Thoracic aorta (tissue), 2 donors: Measurements from ENCODE around the gene SFT2D1. TPM values are rescaled to one million over a fixed set of nuclear protein-coding genes. Genes with fewer than 3 reads are reported as not detected.

Source experiments
- ATAC-seq: fragments of 150-250 bp; one replicate; pipeline ENCODE4 v1.8.0; 2017; ENCODE audit warnings: low read depth; ENCODE audit not compliant: insufficient number of reproducible peaks, low FRiP score
- DNase-seq: peaks from one replicate; pipeline ENCODE4 v3.0.0-alpha.2; 2020; ENCODE audit warnings: low spot score
- H3K27ac ChIP-seq, 2 donors: fragments of 200-600 bp; sonication (generic); 1 replicate in 1 of 2; 2 replicates in 1 of 2; pipeline ENCODE4 v1.5.1; 2016; ENCODE audit warnings: mild to moderate bottlenecking in 2 of 2, moderate library complexity in 2 of 2
- H3K27me3 ChIP-seq: fragments of 200-600 bp; sonication (generic); replicated peaks from 2 replicates; pipeline ENCODE4 v1.6.0; 2016; ENCODE audit warnings: mild to moderate bottlenecking; ENCODE audit not compliant: insufficient read depth
- H3K36me3 ChIP-seq: fragments of 200-600 bp; sonication (generic); one replicate; pipeline ENCODE4 v1.5.1; 2016
- H3K4me1 ChIP-seq, 2 donors: fragments of 200-600 bp; sonication (generic); 1 replicate in 1 of 2; 2 replicates in 1 of 2; pipeline versions ENCODE4 v1.5.1 to v1.6.0; 2016; ENCODE audit warnings: low read depth in 2 of 2, mild to moderate bottlenecking in 1 of 2; ENCODE audit not compliant: control insufficient read depth in 1 of 2
- H3K4me3 ChIP-seq: fragments of 200-600 bp; sonication (generic); 2 replicates; pipeline ENCODE4 v1.5.1; 2016; ENCODE audit warnings: mild to moderate bottlenecking
- H3K9me3 ChIP-seq: fragments of 200-600 bp; sonication (generic); 2 replicates; pipeline ENCODE4 v1.5.1; 2016
- CTCF ChIP-seq: fragments of 200-600 bp; sonication (generic); IDR thresholded peaks from one replicate; pipeline ENCODE4 v1.5.1; 2019; ENCODE audit warnings: antibody characterized with exemption
- total RNA-seq, 2 donors: library from RNA; depleted of rRNA; stranded (reverse); fragments of >200 nt; gene quantifications; one replicate each; pipeline versions ENCODE4 v1.1.0 to v1.2.3, GENCODE V29; 2016

The SFT2D1 gene
- total RNA-seq, 2 donors from 2014 or later, result 23.3 to 27.9 TPM

GRCh38 chr6:166381733-166382499 lies 39.6 kb upstream of the SFT2D1 start:
- ATAC-seq, result no peak
- DNase-seq, result no peak

GRCh38 chr6:166381381-166381732 lies 39.0 kb upstream of the SFT2D1 start:
- Histone ChIP-seq H3K4me1 (peaks cover 16 to 29% of the 10 kb centered on the region in 2 donors), H3K27ac (peak overlapping the region; percentile 91 to 97), H3K4me3 (peak overlapping the region; percentile 77), H3K9me3 (no peaks in the 10 kb centered on the region), H3K36me3 (no peaks in the 10 kb centered on the region), H3K27me3 (no peaks in the 10 kb centered on the region)
- ATAC-seq (no peak), DNase-seq (no peak)
- no peak for TF ChIP-seq CTCF

More at GRCh38 chr6:166381733-166382499, 39.6 kb upstream of the SFT2D1 start:
- no peaks in the 10 kb centered on the region for H3K36me3 ChIP-seq
- peak; percentile 69 for TF ChIP-seq CTCF
- peak overlapping the region; percentile 91 to 97 for H3K27ac ChIP-seq
- no peaks in the 10 kb centered on the region for H3K27me3 ChIP-seq
- peak overlapping the region; percentile 77 for H3K4me3 ChIP-seq
- H3K9me3 ChIP-seq, result no peaks in the 10 kb centered on the region
- peaks cover 16 to 29% of the 10 kb centered on the region in 2 donors for H3K4me1 ChIP-seq

GRCh38 chr6:166379800-166380199 lies 37.5 kb upstream of the SFT2D1 start:
- Histone ChIP-seq H3K9me3 (no peaks in the 10 kb centered on the region), H3K27me3 (no peaks in the 10 kb centered on the region), H3K4me3 (peak overlapping the region; percentile 22), H3K36me3 (no peaks in the 10 kb centered on the region), H3K4me1 (peaks cover 16 to 29% of the 10 kb centered on the region in 2 donors), H3K27ac (peak overlapping the region; percentile 57 to 65)
- ATAC-seq (peak; percentile 38), DNase-seq (no peak)
- no peak for TF ChIP-seq CTCF

DNA sequence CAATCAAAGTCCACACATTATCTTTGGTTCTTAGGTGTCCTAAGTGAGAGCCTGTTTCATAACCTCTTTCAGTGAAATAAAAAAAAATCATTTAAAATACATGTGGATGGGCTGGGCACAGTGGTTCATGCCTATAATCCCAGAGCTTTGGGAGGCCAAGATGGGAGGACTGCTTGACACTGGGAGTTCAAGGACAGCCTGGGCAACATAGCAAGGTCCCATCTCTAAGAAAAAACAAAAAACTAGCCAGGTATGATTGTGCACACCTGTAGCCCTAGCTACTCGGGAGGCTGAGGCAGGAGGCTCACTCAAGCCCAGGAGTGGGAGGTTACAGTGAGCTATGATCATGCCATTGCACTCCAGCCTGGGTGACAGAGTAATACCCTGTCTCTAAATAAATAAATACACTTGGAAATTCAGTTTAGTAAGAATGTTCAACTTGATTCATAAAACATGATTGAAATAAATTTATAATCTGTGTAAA lies 36.8 kb upstream of the SFT2D1 start:
- no peaks in the 10 kb centered on the region for H3K36me3 ChIP-seq
- no peak for DNase-seq
- peak overlapping the region; percentile 48 to 65 for H3K27ac ChIP-seq
- H3K4me3 ChIP-seq, result no peak overlapping the region
- TF ChIP-seq CTCF, result no peak
- peaks cover 16 to 28% of the 10 kb centered on the region in 2 donors for H3K4me1 ChIP-seq
- no peaks in the 10 kb centered on the region for H3K27me3 ChIP-seq
- H3K9me3 ChIP-seq, result no peaks in the 10 kb centered on the region
- ATAC-seq, result no peak

DNA sequence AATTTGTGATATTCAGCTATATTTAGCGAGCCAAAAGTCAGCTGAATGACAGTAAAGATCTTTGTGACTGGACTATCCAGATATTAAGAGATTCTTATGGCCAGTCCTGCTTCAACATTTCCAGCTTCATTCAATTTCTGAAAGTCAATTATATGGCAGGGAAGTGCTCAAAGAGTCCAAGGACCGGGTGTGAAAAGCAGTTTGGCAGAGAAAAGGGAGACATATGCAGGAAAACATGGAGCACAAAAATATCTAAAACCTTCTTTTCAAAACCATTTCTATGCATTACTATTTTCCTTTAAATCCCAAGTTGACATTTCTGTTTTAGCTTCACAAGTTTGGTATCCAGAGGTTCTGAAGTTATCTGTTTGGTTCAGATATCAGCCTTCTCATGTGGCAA lies 35.4 kb upstream of the SFT2D1 start:
- no peaks in the 10 kb centered on the region for H3K9me3 ChIP-seq
- no peak overlapping the region for H3K4me3 ChIP-seq
- TF ChIP-seq CTCF, result no peak
- H3K27ac ChIP-seq, result no peak overlapping the region
- ATAC-seq, result no peak
- DNase-seq, result no peak
- H3K27me3 ChIP-seq, result no peaks in the 10 kb centered on the region
- H3K36me3 ChIP-seq, result no peaks in the 10 kb centered on the region
- H3K4me1 ChIP-seq, result peaks cover 16 to 25% of the 10 kb centered on the region in 2 donors
